Myocyte (in vitro differentiated cells): Measurements from ENCODE around the gene FZD4. TPM values are rescaled to one million over a fixed set of nuclear protein-coding genes. Genes with fewer than 3 reads are reported as not detected.

Experiments used
- DNase-seq: peaks from one replicate; pipeline ENCODE4 v3.0.0-alpha.2; 2012; ENCODE audit warnings: low read depth
- total RNA-seq: library from RNA; depleted of rRNA; stranded (reverse); fragments of >200 nt; gene quantifications from 2 replicates; pipeline ENCODE4 v1.2.3, GENCODE V29; 2014

The FZD4 gene
- total RNA-seq, 1 donor from 2014 or later: 5.0 TPM

DNA sequence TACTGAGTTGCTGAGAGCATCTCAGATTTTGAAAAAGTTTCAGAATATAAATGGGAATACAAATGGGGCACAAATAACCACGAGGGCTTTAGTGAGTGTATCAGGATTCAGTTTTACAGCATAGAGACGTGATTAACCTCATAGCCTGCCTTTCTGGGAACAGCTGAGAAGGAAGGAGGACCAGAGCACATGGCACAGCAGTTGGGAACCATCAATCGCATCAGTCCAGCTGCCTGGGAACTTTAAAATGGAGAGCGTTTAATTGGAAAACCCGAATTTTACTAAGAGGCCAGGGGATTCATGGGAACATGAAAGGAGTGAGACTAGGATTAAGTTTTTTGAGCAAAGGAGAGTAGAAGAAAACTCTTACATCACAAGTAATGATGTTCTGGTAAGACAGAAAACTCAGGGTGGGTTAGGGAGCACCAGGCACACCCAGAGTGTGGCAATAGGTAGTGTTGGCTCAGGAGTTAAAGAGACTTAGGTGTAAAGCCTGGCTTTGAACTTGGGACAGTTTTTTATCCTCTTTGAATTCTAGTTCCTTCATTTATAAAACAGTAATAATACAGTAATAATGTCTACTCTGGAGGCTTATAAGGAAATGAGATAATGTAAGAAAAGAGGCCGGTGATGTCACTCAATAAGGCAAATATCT, 40.2 kb downstream of the FZD4 start:
- DNase-seq: peak; percentile 88

GRCh38 chr11:86912238-86912637, 43.0 kb downstream of the FZD4 start:
- no peak for DNase-seq

DNA sequence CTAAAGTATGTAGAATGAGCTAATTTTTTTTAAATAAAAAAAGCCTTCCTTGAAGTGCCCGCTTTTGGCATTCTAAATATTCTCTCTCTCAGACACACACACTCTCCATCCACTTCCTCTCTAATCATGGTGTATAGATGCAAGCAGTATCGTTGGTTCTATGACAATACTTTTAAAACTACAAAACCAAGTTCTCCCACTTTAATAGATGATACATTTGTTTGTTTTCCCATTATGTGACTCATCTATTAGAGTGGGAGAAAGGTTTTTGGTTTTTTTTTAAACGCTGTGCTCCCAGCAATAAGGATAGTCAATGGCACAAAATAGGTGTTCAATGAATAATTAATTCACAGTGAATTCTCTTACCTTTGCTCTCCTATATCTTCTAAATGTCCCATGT, 44.6 kb downstream of the FZD4 start:
- DNase-seq: no peak

GRCh38 chr11:86906198-86906597, 49.0 kb downstream of the FZD4 start:
- no peak for DNase-seq

DNA sequence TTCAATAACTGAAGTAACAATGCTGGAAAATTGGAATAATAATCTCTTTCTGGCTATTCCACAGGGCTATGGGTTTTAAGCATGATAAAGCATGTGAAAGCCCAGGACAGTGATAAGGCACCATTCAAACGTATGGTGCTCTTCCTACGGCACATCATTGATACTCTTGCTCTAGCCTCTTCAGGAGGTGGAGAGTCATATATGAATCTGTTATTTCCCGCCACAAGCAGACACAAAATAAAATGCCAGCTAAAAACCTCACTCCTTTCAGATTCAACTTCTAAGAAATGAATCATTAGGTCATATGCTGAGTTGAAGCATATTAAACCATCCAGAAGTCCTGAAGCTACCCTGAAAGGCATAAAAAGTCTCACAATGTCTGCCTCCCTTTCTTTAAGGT, 49.9 kb downstream of the FZD4 start:
- DNase-seq: no peak

DNA sequence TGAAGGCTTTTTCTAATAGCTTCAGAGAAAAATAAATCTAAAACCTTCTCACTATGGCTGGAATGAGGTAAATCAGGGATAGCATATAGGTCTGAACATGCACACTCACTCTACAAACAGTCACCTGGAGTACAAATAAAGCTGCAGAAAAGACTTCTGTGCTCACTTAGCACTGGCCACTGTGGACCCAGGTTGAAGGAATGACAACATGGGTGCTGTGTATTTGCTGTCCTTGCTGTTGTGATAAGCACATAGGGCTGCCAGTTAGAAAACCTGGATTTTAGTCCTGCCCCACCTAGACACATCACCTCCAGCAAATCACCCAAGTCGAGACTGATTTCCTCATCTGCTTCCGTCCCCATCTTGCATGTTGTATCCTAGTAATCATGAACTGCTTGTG, 51.2 kb downstream of the FZD4 start:
- DNase-seq: no peak

- DNase-seq: no peak
These were observed 52.9 kb downstream of the FZD4 start for GRCh38 chr11:86902345-86902744.

DNA sequence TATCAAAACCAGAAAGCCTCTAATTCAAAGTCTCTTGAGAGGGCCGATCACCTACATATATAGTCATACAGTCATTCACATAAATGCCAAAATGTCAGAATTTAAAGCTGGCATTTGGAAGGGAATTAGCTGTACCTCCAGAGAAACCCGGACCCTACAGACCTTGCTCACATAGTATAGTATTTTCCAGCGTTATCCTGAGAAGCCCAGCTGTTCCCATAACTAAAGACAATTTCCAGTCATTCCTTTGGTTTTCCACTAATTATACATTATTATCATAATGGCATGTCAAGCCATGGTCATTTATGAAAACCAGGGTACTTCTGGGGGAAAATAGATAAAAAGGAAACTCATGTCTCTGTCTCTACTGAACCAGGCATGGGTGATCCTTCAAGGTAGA, 53.6 kb downstream of the FZD4 start:
- DNase-seq: no peak

DNA sequence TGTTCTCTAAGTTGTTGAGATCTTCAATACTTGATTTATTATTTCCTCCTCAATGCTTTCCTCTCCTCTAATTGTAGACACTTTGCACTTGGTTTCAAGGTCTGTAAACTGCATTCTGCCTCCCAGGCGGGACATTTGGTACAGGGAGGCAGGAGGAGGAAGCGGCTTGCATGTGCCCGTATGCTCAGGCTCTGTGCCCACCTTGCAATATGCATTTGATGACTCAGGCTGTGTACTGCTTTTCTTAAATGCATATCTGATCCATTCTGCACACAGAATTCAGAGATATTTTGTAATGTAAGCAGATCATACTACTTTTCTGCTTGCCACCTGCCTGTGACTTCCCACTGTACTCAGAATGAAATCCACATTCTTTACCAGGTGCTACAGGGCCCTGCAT, 55.0 kb downstream of the FZD4 start:
- no peak for DNase-seq

GRCh38 chr11:86898689-86899088, 56.5 kb downstream of the FZD4 start:
- no peak for DNase-seq

- DNase-seq: peak; percentile 82
These were observed 58.8 kb downstream of the FZD4 start for GRCh38 chr11:86896441-86896841.

Other genes starting within 250 kb of the FZD4 start
- 75.2 and 105 TPM in 2 replicates for gene PRSS23, start 154.9 kb downstream of the FZD4 start, total RNA-seq
- gene TMEM135, start 82.5 kb upstream of the FZD4 start, total RNA-seq: 25.0 and 26.9 TPM in 2 replicates